Measurements from ENCODE around the gene GCNT2.
"Not testable (repeated sequence)": the region's sequence is repeated elsewhere in the genome, so short reads cannot be mapped to it uniquely, and the experiment has no call there.

Gene GCNT2

DNA sequence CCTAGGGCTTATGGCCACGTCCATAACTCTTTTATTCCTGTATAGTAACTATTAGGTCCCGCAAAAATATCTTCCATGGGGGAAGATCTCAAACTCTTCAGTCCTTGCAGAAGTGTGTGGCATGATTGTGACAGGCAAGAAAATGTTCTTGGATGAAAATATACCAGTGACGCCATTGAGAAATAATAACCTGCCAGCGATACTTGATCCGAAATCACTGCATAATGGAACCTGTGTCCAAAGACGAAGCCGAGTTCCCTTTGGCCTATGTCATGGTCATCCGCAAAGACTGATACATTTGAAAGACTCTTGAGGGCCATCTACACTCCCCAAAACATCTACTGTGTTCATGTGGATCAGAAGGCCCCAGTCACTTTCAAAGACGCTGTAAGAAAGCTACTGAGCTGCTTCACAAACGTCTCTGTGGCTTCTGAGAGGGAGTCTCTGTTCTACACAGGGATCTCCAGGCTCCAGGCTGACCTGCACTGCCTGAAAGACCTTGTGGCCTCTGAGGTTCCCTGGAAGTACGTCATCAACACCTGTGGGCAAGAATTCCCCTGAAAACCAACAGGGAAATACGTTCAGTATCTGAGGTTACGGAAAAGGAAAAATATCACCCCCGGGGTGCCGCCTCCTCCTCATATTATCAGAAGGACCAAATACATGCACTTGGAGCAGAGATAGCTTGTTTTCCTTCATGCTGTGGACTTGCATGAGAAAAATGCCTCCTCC is 6.9 kb upstream of the GCNT2 start:
- no peak for DNase-seq (ENCODE audit: low read depth)

DNA sequence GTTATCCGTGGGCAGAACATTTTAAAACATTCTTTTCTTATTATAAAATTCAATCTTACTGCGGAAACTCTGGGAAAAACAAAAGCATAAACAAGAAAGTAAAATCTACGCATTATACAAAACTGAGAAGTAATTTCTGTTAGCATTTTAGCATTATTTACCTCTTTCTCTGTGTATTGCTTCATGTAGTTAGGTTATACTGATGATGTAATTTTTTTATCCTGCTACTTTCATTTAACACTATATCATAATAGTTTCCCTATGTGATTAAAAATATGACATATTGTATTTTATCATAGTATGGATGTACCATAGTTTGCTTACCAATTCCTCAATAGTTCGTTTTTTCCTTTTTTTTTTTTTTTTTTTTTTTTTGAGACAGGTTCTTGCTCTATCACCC is 4.2 kb upstream of the GCNT2 start:
- no peak for DNase-seq (ENCODE audit: low read depth)

DNA sequence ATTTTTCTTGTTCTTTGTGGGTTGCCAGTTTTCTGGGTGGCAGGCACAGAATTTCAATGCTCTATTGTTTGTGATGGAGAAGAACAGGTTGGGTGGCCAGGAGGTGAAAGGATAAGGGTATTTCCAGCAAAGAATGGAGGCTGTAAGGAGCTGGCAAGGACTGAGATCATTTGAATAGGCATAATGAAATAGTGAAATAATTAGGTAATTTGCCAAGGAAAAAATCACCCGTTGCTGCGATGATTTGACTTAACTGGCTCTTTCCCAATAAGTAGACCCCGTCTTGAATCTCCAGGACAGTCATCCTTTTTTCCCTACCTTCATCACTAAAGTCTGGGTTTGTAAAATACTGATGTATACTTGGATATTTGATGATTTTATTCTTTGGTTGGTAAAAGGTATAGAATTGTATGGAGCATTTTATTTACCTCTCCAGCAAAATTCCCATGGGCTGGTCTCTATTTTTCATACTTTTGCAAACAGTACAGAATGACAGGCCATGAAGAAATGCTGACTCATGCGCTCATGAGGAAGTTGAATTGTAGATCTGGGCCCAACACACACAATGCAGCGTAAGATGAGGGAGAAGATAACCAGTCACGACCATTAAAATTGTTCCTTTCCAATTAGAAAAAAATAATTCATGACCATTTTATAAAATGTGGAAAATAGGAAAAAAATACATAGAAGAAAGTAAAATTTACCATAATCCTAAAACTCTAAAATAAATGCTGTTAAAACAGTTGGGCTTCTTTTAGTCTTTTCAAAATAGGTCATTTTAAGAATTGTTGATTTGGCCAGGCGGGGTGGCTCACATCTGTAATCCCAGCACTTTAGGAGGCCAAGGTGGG is 2.4 kb upstream of the GCNT2 start:
- no peak for DNase-seq (ENCODE audit: low read depth)

DNA sequence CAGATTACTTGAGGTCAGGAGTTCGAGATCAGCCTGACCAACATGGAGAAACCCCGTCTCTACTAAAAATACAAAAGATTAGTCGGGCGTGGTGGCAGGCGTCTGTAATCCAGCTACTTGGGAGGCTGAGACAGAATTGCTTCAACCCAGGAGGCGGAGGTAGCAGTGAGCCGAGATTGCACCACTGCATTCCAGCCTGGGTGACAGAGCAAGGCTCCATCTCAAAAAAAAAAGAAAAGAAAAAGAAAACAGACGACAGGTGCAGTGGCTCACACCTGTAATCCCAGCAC is 1.8 kb upstream of the GCNT2 start:
- DNase-seq (ENCODE audit: low read depth) = not testable (repeated sequence)

DNA sequence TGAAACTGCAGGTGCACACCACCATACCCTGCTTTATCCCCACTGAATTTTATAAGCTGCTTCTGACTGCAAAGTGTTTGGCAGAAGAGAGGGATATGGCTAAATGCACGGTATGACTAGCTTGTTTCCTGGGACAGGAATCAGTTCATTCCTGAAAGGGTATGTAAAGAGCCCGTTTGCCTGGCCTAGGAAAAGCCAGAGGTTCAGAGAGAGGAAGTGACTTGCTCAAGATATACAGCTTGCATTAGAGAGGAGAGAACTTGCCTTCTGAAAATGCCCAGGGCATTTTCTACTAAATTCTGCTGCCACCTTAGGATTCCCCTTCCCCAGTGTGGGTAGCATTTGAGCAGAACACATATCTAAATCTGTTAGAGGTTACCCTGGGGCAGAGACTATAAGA is 683 bp upstream of the GCNT2 start:
- no peak for DNase-seq (ENCODE audit: low read depth)

DNA sequence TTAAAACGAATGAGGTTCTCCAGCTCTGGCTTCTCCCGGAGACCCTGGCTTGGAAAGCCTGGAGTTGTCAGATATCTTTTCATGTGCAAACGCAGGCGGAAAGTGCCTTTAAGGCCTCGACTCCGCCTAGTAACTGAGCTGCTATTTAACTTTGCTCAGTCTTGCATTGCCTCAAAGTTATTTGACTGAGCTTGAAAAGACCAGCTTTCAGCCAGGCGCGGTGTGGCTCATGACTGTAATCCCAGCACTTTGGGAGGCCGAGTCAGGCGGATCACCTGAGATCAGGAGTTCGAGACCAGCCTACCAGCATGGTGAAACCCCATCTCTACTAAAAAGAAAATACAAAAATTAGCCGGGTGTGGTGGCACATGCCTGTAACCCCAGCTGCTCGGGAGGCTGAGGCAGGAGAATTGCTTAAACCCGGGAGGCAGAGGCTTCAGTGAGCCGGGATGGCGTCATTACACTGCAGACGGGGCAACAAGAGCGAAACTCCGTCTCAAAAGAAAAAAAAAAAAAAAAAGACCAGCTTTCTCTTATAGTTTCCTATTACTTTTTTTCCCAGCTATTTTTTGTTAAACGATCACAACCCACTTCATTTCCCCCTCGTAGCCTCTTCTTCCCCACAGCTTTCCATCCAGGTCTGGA is 1.9 kb downstream of the GCNT2 start:
- no peak for DNase-seq (ENCODE audit: low read depth)

DNA sequence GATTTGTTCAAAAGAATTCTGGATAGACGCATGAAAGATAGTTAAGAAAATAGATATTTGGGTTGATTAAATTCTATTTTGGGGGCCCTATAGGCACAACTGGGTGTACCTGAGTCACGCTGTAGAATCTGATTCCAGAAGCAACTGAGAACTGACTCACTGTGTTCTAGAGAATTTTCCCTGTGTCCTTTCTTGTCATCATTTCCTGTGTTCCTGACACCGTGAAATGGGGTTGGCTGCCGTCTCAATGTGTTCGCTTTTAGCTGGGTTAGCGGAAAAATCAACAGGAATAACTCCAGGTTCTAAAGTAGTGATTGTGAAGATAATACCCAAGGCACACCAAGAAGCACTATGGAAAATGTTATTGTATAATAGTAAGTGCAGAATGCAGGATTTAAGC is 5.0 kb downstream of the GCNT2 start:
- DNase-seq (ENCODE audit: low read depth) = no peak

DNA sequence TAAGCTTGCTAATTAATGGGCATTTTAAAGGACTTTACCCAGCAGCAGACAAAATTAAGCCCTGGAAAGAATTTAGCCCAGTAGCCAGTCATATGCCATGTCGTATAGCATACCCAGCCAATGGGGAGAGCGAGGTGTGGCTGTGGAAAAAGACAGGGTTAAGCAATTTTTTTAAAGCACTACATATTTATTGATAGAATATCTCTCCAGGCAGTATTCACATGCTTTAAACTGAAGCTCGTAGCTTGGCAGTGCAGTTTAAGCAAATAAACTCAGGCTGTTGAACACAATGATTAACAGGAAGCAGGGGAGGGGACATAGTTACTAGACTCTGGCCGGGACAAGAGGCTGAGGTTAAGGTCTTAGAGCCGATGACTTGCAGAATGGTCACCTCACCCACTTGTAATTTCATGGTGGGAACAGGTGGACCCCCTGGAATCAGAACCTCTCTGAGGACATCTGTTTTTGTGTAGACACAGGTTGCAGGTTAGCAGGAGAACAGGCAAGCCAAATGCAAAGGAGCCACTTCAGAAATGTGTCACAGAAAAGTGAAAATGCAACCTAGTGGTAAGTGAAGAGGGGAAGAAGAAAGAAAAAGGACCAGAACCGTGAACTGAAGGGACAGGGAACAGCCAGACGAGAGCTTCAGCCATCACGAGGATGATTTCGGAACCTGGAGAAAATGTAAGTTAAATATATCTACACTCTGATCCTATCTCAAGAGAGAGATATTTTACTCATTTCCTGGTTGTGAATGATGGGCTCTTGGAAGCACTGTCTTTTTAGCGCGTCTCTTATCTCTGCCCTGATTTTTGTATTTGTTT is 7.2 kb downstream of the GCNT2 start:
- no peak for DNase-seq (ENCODE audit: low read depth)

DNA sequence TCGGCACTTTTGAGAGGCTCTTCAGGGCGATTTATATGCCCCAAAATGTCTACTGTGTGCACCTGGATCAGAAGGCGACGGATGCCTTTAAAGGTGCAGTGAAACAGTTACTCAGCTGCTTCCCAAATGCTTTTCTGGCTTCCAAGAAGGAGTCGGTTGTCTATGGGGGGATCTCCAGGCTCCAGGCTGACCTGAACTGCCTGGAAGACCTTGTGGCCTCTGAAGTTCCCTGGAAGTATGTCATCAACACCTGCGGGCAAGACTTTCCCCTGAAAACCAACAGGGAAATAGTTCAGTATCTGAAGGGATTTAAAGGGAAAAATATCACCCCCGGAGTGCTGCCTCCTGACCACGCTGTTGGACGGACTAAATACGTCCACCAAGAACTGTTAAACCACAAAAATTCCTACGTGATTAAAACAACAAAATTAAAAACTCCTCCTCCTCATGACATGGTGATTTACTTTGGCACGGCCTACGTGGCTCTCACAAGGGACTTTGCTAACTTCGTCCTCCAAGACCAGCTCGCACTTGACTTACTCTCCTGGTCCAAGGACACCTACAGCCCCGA is 8.2 kb downstream of the GCNT2 start:
- no peak for DNase-seq (ENCODE audit: low read depth)

DNA sequence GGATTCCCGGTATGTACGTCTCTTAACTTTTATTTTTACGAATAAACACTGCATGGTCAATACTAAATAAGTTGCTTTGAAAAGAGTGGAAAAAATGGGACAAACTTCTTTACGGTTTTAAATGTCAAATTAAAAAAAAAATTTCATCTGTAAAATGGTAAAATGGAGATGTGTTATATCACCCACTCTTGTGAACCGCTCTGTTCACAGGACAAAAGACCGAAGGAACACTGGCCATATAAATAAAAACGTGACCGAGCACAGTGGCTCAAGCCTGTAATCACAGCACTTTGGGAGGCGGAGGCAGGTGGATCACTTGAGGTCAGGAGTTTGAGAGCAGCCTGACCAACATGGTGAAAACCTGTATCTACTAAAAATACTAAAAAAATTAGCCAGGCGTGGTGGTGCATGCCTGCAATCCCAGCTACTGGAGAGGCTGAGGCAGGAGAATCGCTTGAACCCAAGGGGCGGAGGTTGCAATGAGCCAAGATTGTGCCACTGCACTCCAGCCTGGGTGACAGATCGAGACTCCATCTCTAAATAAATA is 8.8 kb downstream of the GCNT2 start:
- DNase-seq (ENCODE audit: low read depth) = not testable (repeated sequence)

DNA sequence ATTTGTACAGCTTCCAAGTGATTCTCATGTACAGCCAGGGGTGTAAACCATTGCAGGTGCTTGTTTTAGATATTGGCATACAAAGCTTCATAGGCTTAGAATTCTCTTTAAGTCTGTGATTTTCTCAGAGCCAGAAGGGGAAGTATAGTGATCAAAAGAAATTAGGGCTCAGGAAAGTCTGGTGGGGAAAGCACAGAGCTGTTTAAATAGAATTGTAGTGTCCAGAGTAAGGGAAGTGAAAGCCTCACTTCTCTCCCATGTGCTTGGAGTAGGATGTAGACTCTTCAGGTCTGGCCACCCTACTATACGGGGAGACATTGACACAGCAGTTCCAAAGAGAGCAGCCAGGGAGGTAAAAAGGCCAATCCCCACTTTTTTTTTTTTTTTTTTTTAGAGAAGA is 10.4 kb downstream of the GCNT2 start:
- DNase-seq (ENCODE audit: low read depth) = no peak

DNA sequence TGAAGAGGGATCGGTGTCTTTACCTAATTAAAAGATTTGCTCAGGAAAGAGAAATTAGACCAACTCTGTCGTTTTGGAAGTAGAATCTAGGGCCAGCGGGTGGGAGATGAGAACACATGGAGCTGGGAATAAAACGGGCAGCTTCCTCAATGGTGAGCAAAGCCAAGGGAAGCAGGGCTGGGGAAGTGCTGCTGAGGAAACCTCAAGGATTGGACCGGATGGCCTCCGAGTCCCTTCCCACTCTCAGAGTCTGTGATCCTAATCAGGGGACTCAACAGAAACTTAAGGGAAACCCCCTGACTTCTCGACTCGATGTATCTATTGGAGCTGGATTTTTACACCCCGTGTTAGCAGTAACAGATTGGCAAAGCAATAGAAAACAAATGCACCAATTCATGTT is 10.8 kb downstream of the GCNT2 start:
- DNase-seq (ENCODE audit: low read depth) = no peak

DNA sequence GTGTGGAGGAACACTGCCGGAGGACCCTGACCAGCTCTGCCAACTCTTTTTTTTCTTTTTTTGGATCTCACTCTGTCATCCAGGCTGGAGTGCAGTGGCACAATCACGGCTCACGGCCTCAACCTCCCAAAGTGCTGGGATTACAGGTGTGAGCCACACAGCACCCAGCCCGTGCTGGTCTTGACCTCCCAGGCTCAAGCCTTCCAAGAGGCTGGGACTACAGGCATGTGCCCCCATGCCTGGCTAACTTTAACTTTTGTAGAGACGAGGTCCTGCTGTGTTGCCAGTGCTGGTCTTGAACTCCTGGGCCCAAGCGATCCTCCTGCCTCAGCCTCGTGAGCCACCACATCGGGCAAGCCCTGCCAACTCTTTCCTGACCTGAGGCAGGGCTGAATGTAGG is 11.2 kb downstream of the GCNT2 start:
- DNase-seq (ENCODE audit: low read depth) = no peak

DNA sequence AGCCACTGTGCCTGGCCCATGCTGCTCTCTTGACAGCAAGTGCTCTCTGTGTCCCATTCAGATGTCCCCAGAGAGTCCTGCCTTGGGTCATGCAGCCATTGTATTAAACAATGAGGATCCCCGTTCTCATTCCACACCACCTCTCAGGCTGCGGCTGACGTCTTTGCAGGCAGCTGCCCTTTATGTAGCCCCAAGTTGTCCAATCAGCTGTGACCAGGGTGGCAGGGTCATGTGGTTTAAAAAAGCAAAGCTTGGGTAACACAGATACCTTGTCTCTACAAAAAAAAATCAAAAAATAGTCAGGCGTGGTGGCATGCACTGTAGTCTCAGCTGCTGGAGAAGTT is 13.2 kb downstream of the GCNT2 start:
- DNase-seq (ENCODE audit: low read depth) = no peak

DNA sequence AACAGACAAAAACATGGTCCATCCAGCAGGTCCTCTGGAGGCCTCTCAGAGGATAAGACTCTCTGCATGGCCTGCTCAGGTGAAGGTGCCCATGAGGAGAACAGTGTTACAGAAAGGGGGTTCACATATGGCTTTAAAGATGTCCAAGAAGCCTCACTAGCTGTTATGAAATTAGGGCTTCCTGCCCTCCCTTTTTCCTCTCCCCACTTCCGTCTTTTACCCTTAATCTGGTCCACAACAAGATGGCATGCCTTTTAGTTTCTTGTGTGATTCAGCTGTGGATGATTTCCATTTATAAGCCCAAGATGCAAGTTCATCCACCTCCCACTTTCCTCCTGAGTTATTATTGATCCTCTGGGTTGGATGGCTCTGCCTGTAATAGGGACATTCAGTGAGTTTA is 14.0 kb downstream of the GCNT2 start:
- no peak for DNase-seq (ENCODE audit: low read depth)

DNA sequence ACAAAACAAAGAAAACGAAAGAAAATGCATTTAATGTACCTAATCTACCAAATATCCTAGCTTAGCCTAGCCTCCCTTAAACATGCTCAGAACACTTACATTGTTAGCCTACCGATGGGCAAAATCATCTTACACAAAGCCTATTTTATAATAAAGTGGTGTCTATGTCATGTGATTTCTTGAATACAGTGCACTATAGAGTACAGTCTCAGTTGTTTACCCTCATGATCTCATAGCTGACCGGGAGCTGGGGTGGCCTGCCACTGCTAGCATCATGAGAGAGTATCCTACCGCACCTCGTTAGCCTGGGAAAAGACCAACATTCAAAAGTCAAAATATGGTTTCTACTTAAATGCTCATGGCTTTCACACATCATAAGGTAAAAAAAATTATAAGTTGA is 16.6 kb downstream of the GCNT2 start:
- DNase-seq (ENCODE audit: low read depth) = no peak

DNA sequence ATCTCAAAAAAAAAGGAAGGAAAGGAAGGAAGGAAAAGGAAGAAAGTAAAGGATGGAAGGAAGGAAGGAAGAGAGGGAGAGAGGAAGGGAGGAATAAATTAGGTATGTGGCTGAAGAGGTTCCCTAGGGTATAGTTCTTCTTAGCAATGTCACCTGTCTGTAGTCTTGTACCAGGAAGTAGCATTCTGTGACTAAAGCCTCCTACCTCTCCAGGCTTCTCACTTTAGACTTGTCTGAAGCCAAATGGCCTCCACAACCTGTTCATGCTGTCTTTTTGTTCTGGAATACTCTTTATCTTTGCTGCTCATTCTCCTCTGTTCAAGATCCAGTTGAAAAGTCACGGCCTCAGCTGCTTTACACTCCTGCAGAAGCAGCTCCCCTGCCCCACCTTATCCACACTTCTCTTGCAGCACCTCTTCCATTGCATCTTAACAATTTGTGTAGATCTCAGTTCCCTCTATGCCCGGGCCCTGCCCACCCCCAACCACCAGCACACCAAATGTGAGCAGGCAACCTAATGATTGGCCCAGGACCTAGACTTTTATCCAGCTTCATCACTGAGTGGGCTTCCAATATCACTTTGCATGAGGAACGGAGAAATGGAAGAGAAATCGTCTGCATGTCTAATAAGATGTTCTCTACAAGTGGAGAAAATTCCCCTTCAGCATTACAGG is 19.1 kb downstream of the GCNT2 start:
- DNase-seq (ENCODE audit: low read depth) = no peak

DNA sequence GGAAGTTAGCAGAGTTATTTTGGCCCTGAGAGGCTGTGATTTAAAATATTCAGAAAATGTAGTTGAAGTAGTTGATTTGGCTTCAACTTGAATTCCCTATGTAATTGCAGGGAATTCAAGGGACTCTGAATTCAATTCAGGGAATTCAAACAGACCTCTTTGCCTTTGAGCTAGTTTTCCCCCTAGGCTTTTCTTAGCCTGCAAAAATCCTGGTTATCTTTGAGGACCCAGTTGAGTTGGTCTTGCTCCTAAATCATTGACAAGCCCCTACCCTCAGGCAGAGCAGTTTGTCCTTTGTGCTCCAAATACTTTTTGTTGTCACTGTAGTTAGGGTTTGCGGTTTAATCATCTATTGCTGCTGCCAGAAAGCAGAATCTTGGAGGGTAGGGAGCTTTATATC is 20.4 kb downstream of the GCNT2 start:
- no peak for DNase-seq (ENCODE audit: low read depth)

DNA sequence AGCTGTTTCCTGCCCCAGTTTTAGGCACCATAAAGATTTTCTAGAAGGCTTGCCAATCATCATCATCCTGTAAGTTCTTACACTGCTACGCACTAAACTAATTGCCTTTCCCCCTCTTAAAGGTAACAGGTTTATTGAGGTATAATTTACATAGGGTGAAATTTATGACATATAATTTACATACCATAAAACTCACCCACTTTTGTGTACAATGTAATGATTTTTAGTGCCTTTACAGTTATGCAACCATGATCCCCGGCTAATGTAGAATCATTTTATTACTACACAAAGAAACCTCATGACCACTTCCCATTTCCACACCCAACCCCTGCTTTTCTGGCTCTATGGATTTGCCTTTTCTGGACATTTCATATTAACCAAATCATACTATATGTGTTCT is 21.1 kb downstream of the GCNT2 start:
- DNase-seq (ENCODE audit: low read depth) = no peak

DNA sequence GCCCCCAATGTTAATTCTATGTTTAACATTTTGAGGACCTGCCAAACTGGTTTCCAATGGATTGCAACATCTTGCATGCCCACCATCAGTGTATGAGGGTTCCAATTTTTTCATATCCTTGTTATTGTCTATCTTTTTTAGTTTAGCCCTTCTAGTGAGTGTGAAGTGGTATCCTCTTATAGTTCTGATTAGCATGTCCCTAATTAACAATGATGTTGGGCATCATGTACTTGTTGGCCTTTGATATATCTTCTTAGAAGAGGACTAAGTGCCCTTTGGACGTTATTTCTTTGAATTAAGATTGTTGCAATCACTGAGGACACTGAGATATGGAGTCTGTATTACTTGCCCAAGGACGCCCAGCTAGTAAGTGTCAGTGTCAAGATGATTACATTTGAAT is 22.3 kb downstream of the GCNT2 start:
- no peak for DNase-seq (ENCODE audit: low read depth)

DNA sequence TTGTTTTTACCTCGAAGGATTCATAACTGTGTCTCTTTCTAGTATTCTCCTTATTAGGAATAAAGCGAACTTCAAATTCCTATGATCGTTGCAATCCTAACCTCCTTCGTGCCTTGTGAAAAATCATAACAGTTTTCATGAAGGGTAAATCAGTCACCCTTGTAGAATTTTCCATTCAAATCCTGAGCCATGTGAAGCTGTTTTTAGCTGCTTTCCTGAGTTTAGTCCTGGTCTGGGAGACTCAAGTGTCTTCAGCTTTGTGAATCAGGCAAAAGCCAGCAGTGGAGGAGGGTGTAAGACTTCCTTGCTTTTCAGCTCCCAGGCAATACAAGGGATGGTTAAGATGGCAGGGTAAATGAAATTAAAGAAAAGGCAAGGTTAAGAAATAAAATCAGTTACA is 24.3 kb downstream of the GCNT2 start:
- no peak for DNase-seq (ENCODE audit: low read depth)

Data from activated T-cell treated with anti-CD3 and anti-CD28 coated beads for 48 hours (primary cell).